IMR-90 (cell line): Measurements from ENCODE around the gene TMEM214. TPM values are rescaled to one million over a fixed set of nuclear protein-coding genes. Genes with fewer than 3 reads are reported as not detected.

Experiments used
- ATAC-seq: fragments of 200-7000 bp; cut with Tn5 transposase; 2 replicates; pipeline ENCODE4 v1.9.1; 2020; ENCODE audit warnings: low read depth, mild to moderate bottlenecking, moderate library complexity
- BruUV-seq: library from RNA; stranded (reverse); fragments of 400-500 nt; replicated peaks from 2 replicates; lab custom pipeline; 2021; lab: Mats Ljungman, UMichigan
- CTCF ChIA-PET: fragments of 300-600 bp; formaldehyde crosslinking; extraction: SDS; loops from one replicate; lab custom pipeline; 2021; ENCODE audit warnings: antibody characterized with exemption; lab: Yijun Ruan, JAX
- POLR2A ChIA-PET: fragments of 300-600 bp; sonication (Branson Sonifier 250); formaldehyde crosslinking; loops from one replicate; lab custom pipeline; 2022; ENCODE audit warnings: antibody characterized with exemption; ENCODE audit not compliant: unreplicated experiment; lab: Charles Lee
- DNase-seq: peaks from one replicate; pipeline ENCODE4 v3.0.0; 2013
- H2AFZ ChIP-seq: replicated peaks from 2 replicates; pipeline ENCODE3; 2013; ENCODE audit warnings: low read length, mild to moderate bottlenecking; ENCODE audit not compliant: poor library complexity
- H2AK5ac ChIP-seq: 2 replicates; pipeline ENCODE4 v1.6.1; 2013; ENCODE audit warnings: low read depth, low read length, inconsistent platforms
- H2AK9ac ChIP-seq: replicated peaks from 2 replicates; pipeline ENCODE3; 2013; ENCODE audit warnings: mild to moderate bottlenecking, low read depth, low read length, moderate library complexity; ENCODE audit not compliant: poor library complexity
- H2BK120ac ChIP-seq: 2 replicates; pipeline ENCODE4 v1.6.1; 2013; ENCODE audit warnings: low read depth, low read length, inconsistent platforms
- H2BK15ac ChIP-seq: 3 replicates; pipeline ENCODE4 v1.6.1; 2013; ENCODE audit warnings: low read depth, low read length, inconsistent platforms
- H2BK20ac ChIP-seq: 2 replicates; pipeline ENCODE4 v1.6.1; 2013; ENCODE audit warnings: low read depth, mild to moderate bottlenecking, inconsistent platforms, low read length, moderate library complexity
- H2BK5ac ChIP-seq: 2 replicates; pipeline ENCODE4 v1.6.1; 2013; ENCODE audit warnings: mild to moderate bottlenecking, low read depth, low read length, inconsistent platforms; ENCODE audit not compliant: poor library complexity, severe bottlenecking
- H3K14ac ChIP-seq: replicated peaks from 2 replicates; pipeline ENCODE4 v1.6.1; 2013; ENCODE audit warnings: low read depth, low read length, inconsistent platforms
- H3K18ac ChIP-seq: 2 replicates; pipeline ENCODE4 v1.6.1; 2013; ENCODE audit warnings: low read depth, low read length, control low read depth
- H3K23ac ChIP-seq: 2 replicates; pipeline ENCODE4 v1.6.1; 2013; ENCODE audit warnings: low read depth, low read length, inconsistent platforms
- H3K27ac ChIP-seq: 2 replicates; pipeline ENCODE4 v1.5.1; 2013; ENCODE audit warnings: mild to moderate bottlenecking, control low read depth, low read length; ENCODE audit not compliant: insufficient read depth
- H3K27me3 ChIP-seq: 2 replicates; pipeline ENCODE4 v1.6.1; 2013; ENCODE audit warnings: low read length; ENCODE audit not compliant: control insufficient read depth, insufficient read depth
- H3K36me3 ChIP-seq: 2 replicates; pipeline ENCODE4 v1.6.1; 2013; ENCODE audit warnings: low read length, mixed read lengths; ENCODE audit not compliant: control insufficient read depth, insufficient read depth
- H3K4ac ChIP-seq: 2 replicates; pipeline ENCODE4 v1.6.1; 2013; ENCODE audit warnings: low read depth, low read length, inconsistent platforms
- H3K4me1 ChIP-seq: 2 replicates; pipeline ENCODE4 v1.6.1; 2013; ENCODE audit warnings: low read length, mixed read lengths; ENCODE audit not compliant: control insufficient read depth, insufficient read depth
- H3K4me2 ChIP-seq: 2 replicates; pipeline ENCODE4 v1.6.1; 2013; ENCODE audit warnings: low read depth, mild to moderate bottlenecking, control low read depth, low read length, moderate library complexity
- H3K4me3 ChIP-seq: 2 replicates; pipeline ENCODE4 v1.5.1; 2013; ENCODE audit warnings: low read depth, mild to moderate bottlenecking, control low read depth, low read length, moderate library complexity; ENCODE audit not compliant: insufficient read depth
- H3K56ac ChIP-seq: 2 replicates; pipeline ENCODE4 v1.6.1; 2013; ENCODE audit warnings: low read length, inconsistent platforms; ENCODE audit not compliant: insufficient read depth; ENCODE audit errors: extremely low read depth
- H3K79me1 ChIP-seq, 2 experiments: 2 replicates each; pipeline ENCODE4 v1.6.1; 2013; ENCODE audit warnings: low read length in 2 of 2, inconsistent platforms in 1 of 2, low read depth in 1 of 2
- H3K9ac ChIP-seq: 2 replicates; pipeline ENCODE4 v1.6.1; 2013; ENCODE audit warnings: low read depth, low read length, control low read depth
- H3K9me1 ChIP-seq: 2 replicates; pipeline ENCODE4 v1.6.1; 2013; ENCODE audit warnings: low read length, inconsistent platforms; ENCODE audit not compliant: insufficient read depth
- H3K9me3 ChIP-seq: 2 replicates; pipeline ENCODE4 v1.6.1; 2013; ENCODE audit warnings: low read length; ENCODE audit not compliant: control insufficient read depth, insufficient read depth
- H4K20me1 ChIP-seq: 2 replicates; pipeline ENCODE4 v1.6.1; 2013; ENCODE audit warnings: low read length, inconsistent platforms; ENCODE audit not compliant: insufficient read depth
- H4K5ac ChIP-seq: 2 replicates; pipeline ENCODE4 v1.6.1; 2013; ENCODE audit warnings: mild to moderate bottlenecking, low read depth, low read length, control low read depth
- H4K8ac ChIP-seq, 2 experiments: 2 replicates each; pipeline ENCODE4 v1.6.1; 2013; ENCODE audit warnings: low read depth in 2 of 2, low read length in 2 of 2, control low read depth in 1 of 2, inconsistent platforms in 1 of 2
- H4K91ac ChIP-seq: 2 replicates; pipeline ENCODE4 v1.6.1; 2013; ENCODE audit warnings: low read depth, low read length, inconsistent platforms; ENCODE audit not compliant: insufficient read depth
- BHLHE40 ChIP-seq: fragments of 150-350 bp; IDR thresholded peaks from 2 replicates; pipeline ENCODE4 v1.6.1; 2016; ENCODE audit warnings: mild to moderate bottlenecking, low read depth, low read length
- CEBPB ChIP-seq: IDR thresholded peaks from 2 replicates; pipeline ENCODE4 v1.6.1; 2012; ENCODE audit warnings: low read depth, low read length, improper control_type of control experiment
- MAFK ChIP-seq: IDR thresholded peaks from 2 replicates; pipeline ENCODE4 v1.6.1; 2012; ENCODE audit warnings: low read depth, low read length, improper control_type of control experiment
- POLR2A ChIP-seq: IDR thresholded peaks from 2 replicates; pipeline ENCODE4 v1.6.1; 2012; ENCODE audit warnings: mild to moderate bottlenecking, low read depth, low read length
- RAD21 ChIP-seq: IDR thresholded peaks from 2 replicates; pipeline ENCODE4 v1.6.1; 2012; ENCODE audit warnings: low read length, improper control_type of control experiment
- RCOR1 ChIP-seq: IDR thresholded peaks from 2 replicates; pipeline ENCODE4 v1.6.1; 2012; ENCODE audit warnings: mild to moderate bottlenecking, low read length, improper control_type of control experiment; ENCODE audit not compliant: insufficient replicate concordance
- RFX5 ChIP-seq: IDR thresholded peaks from 2 replicates; pipeline ENCODE4 v1.8.0; 2012; ENCODE audit warnings: low read depth, mild to moderate bottlenecking, low read length, moderate library complexity
- SMC3 ChIP-seq: fragments of 150-350 bp; IDR thresholded peaks from 2 replicates; pipeline ENCODE4 v1.6.1; 2016; ENCODE audit warnings: low read depth, mild to moderate bottlenecking, antibody characterized with exemption, low read length, moderate library complexity
- WGBS, 2 experiments: methylation state at CpG; one replicate each; pipeline versions ENCODE4 v1.1.5 to v1.1.7; 2013; ENCODE audit warnings: missing lambda C conversion rate in 2 of 2; ENCODE audit not compliant: insufficient read length in 1 of 2; ENCODE audit errors: extremely low coverage in 2 of 2; 5-methylcytosine and 5-hydroxymethylcytosine counted together
- dilution Hi-C: fragments of 300-500 bp; cut with HindIII; formaldehyde crosslinking; loops from one replicate; pipeline ENCODE4 v1.14.3; 2018; ENCODE audit warnings: low sequenced_read_pairs; ENCODE audit not compliant: unreplicated experiment
- in situ Hi-C: fragments of 300-500 bp; cut with MboI; formaldehyde crosslinking; loops from 3 replicates; pipeline ENCODE4 v1.14.3; 2019; ENCODE audit warnings: low sequenced_read_pairs, inconsistent platforms, mixed read lengths
- intact Hi-C: fragments of 100-400 bp; cut with micrococcal nuclease; formaldehyde crosslinking; loops from 2 replicates; pipeline ENCODE4 v1.10.0; 2022
- polyA plus RNA-seq, 3 experiments: library from polyadenylated mRNA; depleted of rRNA; stranded (reverse); fragments of >200 nt; gene quantifications; 2 replicates each; pipeline ENCODE4 v1.2.3, GENCODE V29; 2012; ENCODE audit warnings: low replicate concordance in 1 of 3
- total RNA-seq: library from RNA; depleted of rRNA; stranded (reverse); fragments of >200 nt; gene quantifications from 2 replicates; pipeline ENCODE4 v1.2.3, GENCODE V29; 2012
- TF ChIP-seq, protein P1 (sequence below): fragments of 150-350 bp; IDR thresholded peaks from 2 replicates; pipeline ENCODE4 v1.6.1; 2016; ENCODE audit warnings: low read depth, mild to moderate bottlenecking, low read length, moderate library complexity, borderline replicate concordance

The TMEM214 gene
- total and polyA plus RNA-seq, 2 of the 4 experiments (the other 2 are of a cell fraction) = 32.1 to 121 TPM

- no peak for TF ChIP-seq MAFK
Measured at GRCh38 chr2:27016801-27017325, 15.9 kb upstream of the TMEM214 start (continued).

GRCh38 chr2:27018142-27018541 lies 14.6 kb upstream of the TMEM214 start:
- Histone ChIP-seq H2BK5ac (no peak overlapping the region), H2AFZ (no peak overlapping the region), H4K8ac (no peak overlapping the region), H3K23ac (no peak overlapping the region), H3K14ac (no peak overlapping the region), H3K36me3 (peaks cover 6% of the 10 kb centered on the region), H2BK120ac (no peak overlapping the region), H3K4me2 (no peak overlapping the region), H3K79me1 (peaks cover 2 to 14% of the 10 kb centered on the region in 2 experiments; a peak in 1 of 4 replicates), H2AK5ac (no peak overlapping the region), H2BK15ac (no peak overlapping the region), H3K9ac (no peak overlapping the region), H2BK20ac (no peak overlapping the region), H3K9me3 (no peaks in the 10 kb centered on the region), H3K4me1 (peaks cover 18% of the 10 kb centered on the region), H3K56ac (no peak overlapping the region), H4K5ac (no peak overlapping the region), H3K4ac (no peak overlapping the region), H3K27ac (no peak overlapping the region), H3K18ac (no peak overlapping the region), H2AK9ac (no peak overlapping the region), H3K4me3 (no peak overlapping the region), H3K27me3 (no peaks in the 10 kb centered on the region), H4K91ac (no peak overlapping the region), H4K20me1 (peaks cover 8% of the 10 kb centered on the region), H3K9me1 (peaks cover 23% of the 10 kb centered on the region)
- WGBS, 2 experiments = 80% methylated on average over 1 of the region's 3 CpGs; no CpG with 5 or more reads in 1 of the 2 experiments
- ATAC-seq (no peak), DNase-seq (no peak)
- BruUV-seq = no TSS peak
- TF ChIP-seq, protein P1, sequence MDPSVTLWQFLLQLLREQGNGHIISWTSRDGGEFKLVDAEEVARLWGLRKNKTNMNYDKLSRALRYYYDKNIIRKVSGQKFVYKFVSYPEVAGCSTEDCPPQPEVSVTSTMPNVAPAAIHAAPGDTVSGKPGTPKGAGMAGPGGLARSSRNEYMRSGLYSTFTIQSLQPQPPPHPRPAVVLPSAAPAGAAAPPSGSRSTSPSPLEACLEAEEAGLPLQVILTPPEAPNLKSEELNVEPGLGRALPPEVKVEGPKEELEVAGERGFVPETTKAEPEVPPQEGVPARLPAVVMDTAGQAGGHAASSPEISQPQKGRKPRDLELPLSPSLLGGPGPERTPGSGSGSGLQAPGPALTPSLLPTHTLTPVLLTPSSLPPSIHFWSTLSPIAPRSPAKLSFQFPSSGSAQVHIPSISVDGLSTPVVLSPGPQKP = no peak
- TF ChIP-seq SMC3 (no peak), RFX5 (no peak), BHLHE40 (no peak), CEBPB (no peak), RAD21 (no peak), RCOR1 (no peak), POLR2A (no peak)
- intact Hi-C loops (loop anchor here (5.0 kb wide), 1 partner anchor 411 kb away; no protein-coding TSS in a partner anchor), dilution Hi-C loops (no loop called here), in situ Hi-C loops (no loop called here)
- POLR2A ChIA-PET = no interaction called here
- CTCF ChIA-PET = interaction anchor here (4.7 kb wide), 1 partner anchor 57 kb away, joined by 37 read pairs; no protein-coding TSS in a partner anchor
